ENCODE measurements around the gene EFNA3. TPM values are rescaled to one million over a fixed set of nuclear protein-coding genes. Genes with fewer than 3 reads are reported as not detected.

Gene EFNA3
- total and polyA plus RNA-seq, 9 of the 15 experiments (the other 6 are each of a cell fraction or from before 2014, with no cell fraction given): 0.59 to 7.9 (median 4.7) TPM

- intact Hi-C loops (cut with micrococcal nuclease) (loop anchor here (2.0 to 5.0 kb wide), 2 partner anchors 15 to 528 kb away; partner anchors contain the start of gene UBE2Q1), in situ Hi-C loops (cut with MboI) (no loop called here)
- under 1% methylated on average over 28 of the region's 32 CpGs for WGBS (ENCODE audit: insufficient coverage, low coverage, missing lambda C conversion rate)
- CTCF ChIA-PET (ENCODE audit: low intra/inter-chr PET ratio): interaction anchor here (0.7 to 9.0 kb wide), 6 partner anchors 23 to 1153 kb away, joined by 3 to 153 read pairs (median 5); partner anchors contain the start of gene EFNA4
- Histone ChIP-seq H3K4me1 (replicated peaks in 1 of 2; ENCODE audit: control insufficient read depth in 2 of 2, insufficient read depth in 2 of 2, low read length in 2 of 2) (peaks cover 21 to 54% of the 10 kb centered on the region in 2 experiments), H3K4me2 (ENCODE audit: insufficient read depth, low read length) (peak overlapping the region; percentile 93), H3K27ac (ENCODE audit: extremely low read depth, low read depth, low read length) (peak overlapping the region; percentile 72), H3K4me3 (peak overlapping the region; percentile 59), H3K9me1 (ENCODE audit: control insufficient read depth, insufficient read depth, low read length) (no peaks in the 10 kb centered on the region), H4K20me1 (replicated peaks; ENCODE audit: control insufficient read depth, insufficient read depth, low read length) (peaks cover 26% of the 10 kb centered on the region), H3K9me3 (replicated peaks; ENCODE audit: control insufficient read depth, insufficient read depth, low read depth, low read length) (no peaks in the 10 kb centered on the region), H2AFZ (ENCODE audit: low read depth, low read length) (peak overlapping the region; percentile 95), H3K79me2 (ENCODE audit: control insufficient read depth, insufficient read depth, low read length) (peaks cover 5% of the 10 kb centered on the region; the same call in 2 of the 3 replicates), H3K36me3 (ENCODE audit: control insufficient read depth, insufficient read depth, low read length) (peaks cover 7% of the 10 kb centered on the region; the same call in 1 of the 3 replicates), H3K9ac (ENCODE audit: insufficient read depth in 1 of 2, low read depth in 2 of 2, low read length in 2 of 2) (peak overlapping the region; percentile 77 to 92; a peak in 3 of 4 replicates), H3K27me3 (ENCODE audit: control insufficient read depth in 2 of 2, insufficient read depth in 2 of 2, low read length in 2 of 2) (peaks cover 3 to 8% of the 10 kb centered on the region in 2 experiments; a peak in 2 of 5 replicates)
- POLR2A ChIA-PET: interaction anchor here (0.8 to 1.2 kb wide), 2 partner anchors 22 to 33 kb away, joined by 3 to 6 read pairs; partner anchors contain the start of gene EFNA4
- BruUV-seq (replicated peaks): no TSS peak
- ATAC-seq: peak; percentile 42
- DNase-seq (ENCODE audit: extremely low read depth in 1 of 4, low spot score in 3 of 4): peak; percentile 59 to 81 (median 64)
- peak; percentile 74 for FAIRE-seq
- TF ChIP-seq TOE1 (IDR thresholded peaks at IDR 0.05; ENCODE audit: borderline replicate concordance) (0 out of 2 replicates have a peak, but pooled peaks have one; percentile 33), TOE1 (CRISPR knock-in tag; IDR thresholded peaks at IDR 0.05; ENCODE audit: borderline replicate concordance, low read depth) (no peak), ARID1B (IDR thresholded peaks at IDR 0.05) (0 out of 2 replicates have a peak, but pooled peaks have one; percentile 6), BRCA1 (IDR thresholded peaks at IDR 0.05) (no peak), BRCA1 (CRISPR knock-in tag; IDR thresholded peaks at IDR 0.05) (0 out of 2 replicates have a peak, but pooled peaks have one; percentile 34), THAP12 (CRISPR knock-in tag; IDR thresholded peaks at IDR 0.05) (0 out of 2 replicates have a peak, but pooled peaks have one; percentile 10), DMBX1 (CRISPR knock-in tag; IDR thresholded peaks at IDR 0.05; ENCODE audit: borderline replicate concordance) (no peak), TEAD4 (IDR thresholded peaks at IDR 0.05; ENCODE audit: low read length) (0 out of 2 replicates have a peak, but pooled peaks have one; percentile 19), TEAD4 (CRISPR knock-in tag; IDR thresholded peaks at IDR 0.05; ENCODE audit: borderline replicate concordance) (no peak), FOSL1 (tag; conservative IDR thresholded peaks at IDR 0.05) (peak; percentile 37), ZNF274 (IDR thresholded peaks at IDR 0.05; ENCODE audit: borderline replicate concordance, low read depth, low read length) (no peak), HEY1 (CRISPR knock-in tag; IDR thresholded peaks at IDR 0.05; ENCODE audit: borderline replicate concordance) (no peak), TRIM24 (IDR thresholded peaks at IDR 0.05) (peak in 1 of 2 experiments; percentile 49; a peak in 1 of 4 replicates), PHF8 (IDR thresholded peaks at IDR 0.05; ENCODE audit: borderline replicate concordance, low read length) (peak; percentile 23; the same call in 1 of the 2 replicates), POLR2G (IDR thresholded peaks at IDR 0.05; ENCODE audit: low read depth, low read length) (0 out of 2 replicates have a peak, but pooled peaks have one; percentile 3), L3MBTL2 (IDR thresholded peaks at IDR 0.05) (peak; percentile 78), SP1 (CRISPR knock-in tag; IDR thresholded peaks at IDR 0.05) (0 out of 2 replicates have a peak, but pooled peaks have one; percentile 20), E2F6 (IDR thresholded peaks at IDR 0.05; ENCODE audit: borderline replicate concordance in 1 of 2, extremely low read depth in 1 of 2, insufficient read depth in 1 of 2, insufficient read length in 1 of 2, low read depth in 1 of 2, low read length in 1 of 2, poor library complexity in 1 of 2, severe bottlenecking in 1 of 2) (peak; percentile 54 to 62)
Measured at GRCh38 chr1:155085504-155086127, 7.0 kb downstream of the EFNA3 start.
